Measurements from ENCODE around the gene BIRC5. TPM values are rescaled to one million over a fixed set of nuclear protein-coding genes. Genes with fewer than 3 reads are reported as not detected.

The BIRC5 gene
- total and polyA plus RNA-seq, 8 donors = 4.8 to 43.4 (median 23.7) TPM

DNA sequence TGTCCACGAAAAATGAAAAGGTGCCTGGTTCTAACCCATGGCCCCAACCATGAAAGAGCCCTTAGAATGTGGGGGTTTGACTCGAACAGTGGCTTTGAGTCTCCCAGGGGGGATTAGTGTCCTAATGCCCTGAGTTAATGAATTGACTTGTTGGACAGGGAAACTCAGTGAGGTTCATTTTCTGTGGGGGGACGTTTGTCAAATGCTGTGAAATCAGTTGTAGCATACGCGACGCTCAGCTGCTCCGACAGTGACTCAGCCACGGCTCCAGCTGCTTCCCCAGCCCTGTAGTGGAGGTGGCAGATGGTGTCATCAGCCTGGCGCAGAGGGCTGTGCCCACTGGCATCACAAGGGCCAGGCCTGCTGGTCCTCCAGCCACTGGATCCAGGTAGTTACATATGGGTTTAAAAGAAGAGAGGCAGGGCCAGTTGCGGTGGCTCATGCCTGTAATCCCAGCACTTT, 13.4 kb downstream of the BIRC5 start:
- H3K27me3 ChIP-seq = peaks cover 18 to 54% of the 10 kb centered on the region in 2 donors
- H3K36me3 ChIP-seq = peaks cover 0 to 13% of the 10 kb centered on the region in 2 donors
- no peak for DNase-seq
- TF ChIP-seq, protein P1, sequence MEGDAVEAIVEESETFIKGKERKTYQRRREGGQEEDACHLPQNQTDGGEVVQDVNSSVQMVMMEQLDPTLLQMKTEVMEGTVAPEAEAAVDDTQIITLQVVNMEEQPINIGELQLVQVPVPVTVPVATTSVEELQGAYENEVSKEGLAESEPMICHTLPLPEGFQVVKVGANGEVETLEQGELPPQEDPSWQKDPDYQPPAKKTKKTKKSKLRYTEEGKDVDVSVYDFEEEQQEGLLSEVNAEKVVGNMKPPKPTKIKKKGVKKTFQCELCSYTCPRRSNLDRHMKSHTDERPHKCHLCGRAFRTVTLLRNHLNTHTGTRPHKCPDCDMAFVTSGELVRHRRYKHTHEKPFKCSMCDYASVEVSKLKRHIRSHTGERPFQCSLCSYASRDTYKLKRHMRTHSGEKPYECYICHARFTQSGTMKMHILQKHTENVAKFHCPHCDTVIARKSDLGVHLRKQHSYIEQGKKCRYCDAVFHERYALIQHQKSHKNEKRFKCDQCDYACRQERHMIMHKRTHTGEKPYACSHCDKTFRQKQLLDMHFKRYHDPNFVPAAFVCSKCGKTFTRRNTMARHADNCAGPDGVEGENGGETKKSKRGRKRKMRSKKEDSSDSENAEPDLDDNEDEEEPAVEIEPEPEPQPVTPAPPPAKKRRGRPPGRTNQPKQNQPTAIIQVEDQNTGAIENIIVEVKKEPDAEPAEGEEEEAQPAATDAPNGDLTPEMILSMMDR (IDR thresholded peaks at IDR 0.05) = no peak
- peak; percentile 37 for ATAC-seq
- intact Hi-C loops (cut with DNase I) = no loop called here
- H3K4me3 ChIP-seq = no peak overlapping the region
- H3K27ac ChIP-seq = no peak overlapping the region
- no peaks in the 10 kb centered on the region for H3K9me3 ChIP-seq
- H3K4me1 ChIP-seq = peaks cover 0 to 21% of the 10 kb centered on the region in 2 donors

DNA sequence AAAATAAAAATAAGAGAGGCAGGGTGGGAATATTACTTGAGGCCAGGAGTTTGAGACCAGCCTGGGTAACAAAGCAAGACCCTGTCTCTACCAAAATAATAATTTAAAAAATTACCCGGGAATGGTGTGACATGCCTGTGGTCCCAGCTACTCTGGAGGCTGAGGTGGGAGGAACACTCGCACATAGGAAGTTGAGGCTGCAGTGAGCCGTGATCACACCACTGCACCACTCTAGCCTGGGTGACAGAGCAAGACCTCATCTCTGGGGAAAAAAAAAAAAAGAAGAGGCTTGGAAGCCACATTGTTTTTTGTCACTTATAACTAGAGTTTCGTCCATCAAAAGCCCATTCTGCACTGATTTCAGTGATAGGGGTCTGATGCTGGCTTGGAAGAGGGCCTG, 14.1 kb downstream of the BIRC5 start:
- ATAC-seq (no peak), DNase-seq (no peak)
- no peak overlapping the region for H3K4me3 ChIP-seq
- H3K27ac ChIP-seq = no peak overlapping the region
- H3K36me3 ChIP-seq = peaks cover 0 to 13% of the 10 kb centered on the region in 2 donors
- TF ChIP-seq, protein P1 (IDR thresholded peaks at IDR 0.05) = no peak
- H3K9me3 ChIP-seq = no peaks in the 10 kb centered on the region
- peaks cover 0 to 21% of the 10 kb centered on the region in 2 donors for H3K4me1 ChIP-seq
- H3K27me3 ChIP-seq = peaks cover 25 to 61% of the 10 kb centered on the region in 2 donors
- intact Hi-C loops (cut with DNase I) = no loop called here

DNA sequence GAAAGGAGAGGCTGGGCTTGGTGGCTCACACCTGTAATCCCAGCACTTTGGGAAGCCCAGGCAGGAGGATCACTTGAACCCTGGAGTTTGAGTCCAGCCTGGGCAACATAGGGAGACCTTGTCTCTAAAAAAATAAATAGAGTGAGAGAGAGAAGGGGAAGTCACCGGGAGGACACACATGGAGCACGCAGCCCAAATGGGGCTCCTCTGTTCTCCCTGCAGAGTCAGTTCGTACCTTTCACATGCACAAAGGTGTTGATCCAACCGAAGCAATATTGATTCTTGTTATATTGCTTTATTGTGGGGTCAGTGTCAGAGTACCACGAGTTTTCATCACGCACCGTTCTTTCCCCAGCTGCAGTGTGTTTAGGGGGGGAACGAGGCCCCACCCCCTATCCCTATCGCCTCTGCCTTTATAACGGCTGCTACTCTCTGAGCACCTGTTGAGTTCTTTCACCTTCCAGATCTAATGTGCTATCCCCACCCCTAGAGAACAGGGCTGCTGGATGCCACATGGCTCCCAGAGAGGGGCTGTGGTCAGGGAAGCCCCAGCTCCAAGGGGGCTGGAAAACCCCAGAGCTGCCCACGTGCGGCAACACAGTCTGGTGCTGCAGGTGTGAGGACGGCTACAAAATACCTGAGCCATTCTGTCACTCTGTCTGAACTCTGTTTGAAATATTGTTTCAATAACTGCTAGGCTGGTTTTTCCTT, 16.4 kb downstream of the BIRC5 start:
- no peak overlapping the region for H3K4me3 ChIP-seq
- TF ChIP-seq, protein P1 (IDR thresholded peaks at IDR 0.05) = no peak
- no peak overlapping the region for H3K27ac ChIP-seq
- H3K36me3 ChIP-seq = no peaks in the 10 kb centered on the region
- peaks cover 26 to 69% of the 10 kb centered on the region in 2 donors for H3K27me3 ChIP-seq
- ATAC-seq (no peak), DNase-seq (no peak)
- intact Hi-C loops (cut with DNase I) = no loop called here
- no peaks in the 10 kb centered on the region for H3K9me3 ChIP-seq
- H3K4me1 ChIP-seq = peaks cover 0 to 21% of the 10 kb centered on the region in 2 donors

DNA sequence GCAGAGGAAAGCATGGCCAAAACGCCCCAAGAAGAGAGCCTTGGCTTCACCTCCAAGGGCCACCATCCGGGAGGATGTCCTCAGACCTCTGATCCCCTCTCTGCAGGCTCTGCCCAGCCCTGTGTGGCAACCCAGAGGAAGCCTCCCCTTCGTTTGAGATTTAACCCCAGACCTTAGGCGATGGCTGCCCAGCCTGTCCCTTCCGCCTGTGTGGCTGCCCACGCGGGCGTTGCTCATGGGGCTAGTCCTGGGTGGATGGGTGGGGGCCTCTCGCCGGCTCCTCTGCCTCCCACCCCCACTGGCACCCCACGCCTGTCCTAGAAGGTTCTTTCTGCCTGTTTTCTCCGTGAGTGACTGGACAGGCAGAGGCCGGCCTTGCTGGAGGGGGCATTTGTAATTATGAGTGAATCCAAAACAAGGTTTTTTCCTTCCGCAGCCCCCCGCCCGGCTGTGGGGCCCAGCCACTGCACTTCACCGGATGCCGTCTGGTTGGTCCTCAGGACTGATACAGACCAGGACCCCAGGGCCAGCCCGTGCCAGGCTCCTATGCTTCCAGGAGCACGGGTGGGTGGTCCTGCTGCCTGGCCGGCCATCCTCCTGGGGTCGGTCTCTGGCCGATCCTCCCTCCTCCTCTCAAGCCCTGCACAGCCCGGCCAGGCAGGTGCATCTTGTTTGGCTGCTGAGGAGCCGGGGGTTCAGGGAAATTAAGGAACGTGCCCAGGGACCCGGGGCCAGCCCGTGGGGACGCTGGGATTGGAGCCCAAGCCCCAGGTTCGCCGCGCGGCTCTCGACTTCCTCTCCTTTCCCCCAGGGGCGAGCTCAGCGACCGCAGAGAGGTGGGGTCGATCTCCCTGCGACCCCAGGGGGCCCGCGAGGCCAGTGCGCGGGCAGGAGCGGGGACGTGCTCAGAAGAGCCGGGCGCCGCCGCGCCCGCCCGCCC, 17.2 kb downstream of the BIRC5 start, which contains the start of gene TMEM235:
TMEM235 (plus strand) TSS at position 636 of the 940 bp plus-strand sequence. CDS start 393 bp downstream, outside the sequence.
- ATAC-seq (no peak), DNase-seq (peak in 1 of 4 donors; percentile 78)
- Histone ChIP-seq H3K27ac (no peak within 1 kb of the TSS), H3K27me3 (peaks cover 26 to 69% of the 10 kb centered on the region in 2 donors), H3K4me3 (no peak within 1 kb of the TSS), H3K4me1 (peaks cover 0 to 21% of the 10 kb centered on the region in 2 donors), H3K36me3 (no peaks in the 10 kb centered on the region), H3K9me3 (no peaks in the 10 kb centered on the region)
- TF ChIP-seq, protein P1 (IDR thresholded peaks at IDR 0.05) = no peak
- intact Hi-C loops (cut with DNase I) = no loop called here

All from left lung (tissue), 10 donors.